ENCODE results near the gene STK32B.
"Not testable (repeated sequence)": the region's sequence is repeated elsewhere in the genome, so short reads cannot be mapped to it uniquely, and the experiment has no call there.

Gene STK32B

GRCh38 chr4:5213087-5213595, 161.9 kb downstream of the STK32B start:
- no peak for DNase-seq

- no peak for DNase-seq
Observed at GRCh38 chr4:5215321-5215720, 164.0 kb downstream of the STK32B start.

- no peak for DNase-seq
Observed at GRCh38 chr4:5217421-5217820, 166.1 kb downstream of the STK32B start.

- no peak for DNase-seq
Observed at GRCh38 chr4:5218376-5219069, 167.2 kb downstream of the STK32B start.

- no peak for DNase-seq
Observed at GRCh38 chr4:5220028-5220427, 168.7 kb downstream of the STK32B start.

- DNase-seq = no peak
Observed at GRCh38 chr4:5222047-5222446, 170.8 kb downstream of the STK32B start.

- DNase-seq = no peak
Observed at GRCh38 chr4:5222951-5223350, 171.7 kb downstream of the STK32B start.

GRCh38 chr4:5224340-5224739, 173.1 kb downstream of the STK32B start:
- no peak for DNase-seq

- DNase-seq = no peak
Observed at GRCh38 chr4:5232549-5232948, 181.3 kb downstream of the STK32B start.

- no peak for DNase-seq
Observed at GRCh38 chr4:5237086-5237660, 185.9 kb downstream of the STK32B start.

- DNase-seq = no peak
Observed at GRCh38 chr4:5238173-5238572, 186.9 kb downstream of the STK32B start.

GRCh38 chr4:5247061-5247460, 195.8 kb downstream of the STK32B start:
- peak; percentile 4 for DNase-seq

GRCh38 chr4:5247735-5248134, 196.5 kb downstream of the STK32B start:
- no peak for DNase-seq

- DNase-seq = no peak
Observed at GRCh38 chr4:5249727-5250126, 198.4 kb downstream of the STK32B start.

- DNase-seq = not testable (repeated sequence)
Observed at GRCh38 chr4:5250536-5250935, 199.3 kb downstream of the STK32B start.

GRCh38 chr4:5256421-5256820, 205.1 kb downstream of the STK32B start:
- DNase-seq = no peak

- no peak for DNase-seq
Observed at GRCh38 chr4:5257086-5257485, 205.8 kb downstream of the STK32B start.

- DNase-seq = no peak
Observed at GRCh38 chr4:5259471-5259870, 208.2 kb downstream of the STK32B start.

- no peak for DNase-seq
Observed at GRCh38 chr4:5260121-5260520, 208.8 kb downstream of the STK32B start.

GRCh38 chr4:5261866-5262265, 210.6 kb downstream of the STK32B start:
- no peak for DNase-seq

- DNase-seq = no peak
Observed at GRCh38 chr4:5266991-5267390, 215.7 kb downstream of the STK32B start.

GRCh38 chr4:5267408-5267807, 216.1 kb downstream of the STK32B start:
- DNase-seq = no peak

- no peak for DNase-seq
Observed at GRCh38 chr4:5276475-5277075, 225.3 kb downstream of the STK32B start.

GRCh38 chr4:5277079-5277478, 225.8 kb downstream of the STK32B start:
- DNase-seq = no peak
